ENCODE results near the gene RELN.

Gene RELN

DNA sequence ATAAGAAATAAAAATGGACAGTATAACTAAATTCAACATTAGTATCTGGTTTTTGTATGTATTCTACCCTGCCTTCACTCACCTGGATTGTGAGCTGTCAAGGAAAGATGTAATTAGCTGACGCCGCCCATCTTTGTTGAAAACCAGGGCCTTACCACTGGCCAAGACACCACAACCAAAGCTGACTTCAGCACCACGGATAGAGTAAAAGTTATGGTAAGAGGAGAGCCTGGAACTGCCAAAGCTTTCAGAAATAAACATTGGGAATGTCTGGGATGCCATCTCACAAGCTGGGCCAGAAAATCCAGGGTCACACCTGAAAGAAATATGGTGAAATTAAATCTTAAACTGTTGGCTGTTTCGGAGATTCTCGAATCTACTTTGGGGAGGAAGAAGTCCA lies 353.3 kb downstream of the RELN start:
- CTCF ChIA-PET, result no interaction called here
- TF ChIP-seq, protein P1, sequence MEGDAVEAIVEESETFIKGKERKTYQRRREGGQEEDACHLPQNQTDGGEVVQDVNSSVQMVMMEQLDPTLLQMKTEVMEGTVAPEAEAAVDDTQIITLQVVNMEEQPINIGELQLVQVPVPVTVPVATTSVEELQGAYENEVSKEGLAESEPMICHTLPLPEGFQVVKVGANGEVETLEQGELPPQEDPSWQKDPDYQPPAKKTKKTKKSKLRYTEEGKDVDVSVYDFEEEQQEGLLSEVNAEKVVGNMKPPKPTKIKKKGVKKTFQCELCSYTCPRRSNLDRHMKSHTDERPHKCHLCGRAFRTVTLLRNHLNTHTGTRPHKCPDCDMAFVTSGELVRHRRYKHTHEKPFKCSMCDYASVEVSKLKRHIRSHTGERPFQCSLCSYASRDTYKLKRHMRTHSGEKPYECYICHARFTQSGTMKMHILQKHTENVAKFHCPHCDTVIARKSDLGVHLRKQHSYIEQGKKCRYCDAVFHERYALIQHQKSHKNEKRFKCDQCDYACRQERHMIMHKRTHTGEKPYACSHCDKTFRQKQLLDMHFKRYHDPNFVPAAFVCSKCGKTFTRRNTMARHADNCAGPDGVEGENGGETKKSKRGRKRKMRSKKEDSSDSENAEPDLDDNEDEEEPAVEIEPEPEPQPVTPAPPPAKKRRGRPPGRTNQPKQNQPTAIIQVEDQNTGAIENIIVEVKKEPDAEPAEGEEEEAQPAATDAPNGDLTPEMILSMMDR (IDR thresholded peaks at IDR 0.05; ENCODE audit: control extremely low read depth, extremely low read depth, low read depth, missing control alignments), result no peak
- no peak for DNase-seq (ENCODE audit: extremely low spot score)
- POLR2A ChIA-PET, result no interaction called here

- TF ChIP-seq, protein P1 (IDR thresholded peaks at IDR 0.05; ENCODE audit: control extremely low read depth, extremely low read depth, low read depth, missing control alignments), result no peak
- POLR2A ChIA-PET, result no interaction called here
- CTCF ChIA-PET, result interaction anchor here (1.4 kb wide), 1 partner anchor 9 kb away, joined by 8 read pairs; no protein-coding TSS in a partner anchor
- no peak for DNase-seq (ENCODE audit: extremely low spot score)
Observed at GRCh38 chr7:103632972-103633371, 356.5 kb downstream of the RELN start.

DNA sequence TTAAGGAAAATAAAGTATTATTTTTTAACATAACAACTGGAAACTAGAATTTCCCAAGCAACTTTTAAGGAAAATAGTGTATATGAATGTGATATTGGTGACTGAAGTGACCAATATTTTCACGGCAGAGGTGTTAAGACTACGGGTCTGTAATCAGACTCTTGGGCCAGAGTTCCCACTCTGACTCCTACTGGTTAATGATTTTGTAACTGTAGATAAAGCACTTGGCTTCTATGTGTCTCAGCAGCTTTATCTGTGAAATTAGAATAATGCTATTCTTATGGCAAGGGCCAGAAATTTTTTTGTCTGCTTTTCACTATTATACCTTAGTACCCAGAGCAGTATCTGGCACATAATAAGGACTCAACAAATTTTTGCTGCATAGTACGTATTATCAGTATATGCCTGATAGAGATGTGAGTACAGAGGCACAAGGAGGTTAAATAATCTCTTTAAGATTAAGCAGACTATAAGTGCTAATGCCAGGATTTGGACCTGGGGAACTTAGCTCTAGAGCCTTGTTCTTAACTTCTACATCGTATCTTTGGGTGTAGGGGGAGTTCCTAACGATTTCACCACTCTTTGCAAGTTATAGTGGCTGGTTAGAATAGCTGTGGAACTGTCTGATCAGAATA lies 357.3 kb downstream of the RELN start:
- no peak for DNase-seq (ENCODE audit: extremely low spot score)
- CTCF ChIA-PET, result no interaction called here
- POLR2A ChIA-PET, result no interaction called here
- TF ChIP-seq, protein P1 (IDR thresholded peaks at IDR 0.05; ENCODE audit: control extremely low read depth, extremely low read depth, low read depth, missing control alignments), result no peak

DNA sequence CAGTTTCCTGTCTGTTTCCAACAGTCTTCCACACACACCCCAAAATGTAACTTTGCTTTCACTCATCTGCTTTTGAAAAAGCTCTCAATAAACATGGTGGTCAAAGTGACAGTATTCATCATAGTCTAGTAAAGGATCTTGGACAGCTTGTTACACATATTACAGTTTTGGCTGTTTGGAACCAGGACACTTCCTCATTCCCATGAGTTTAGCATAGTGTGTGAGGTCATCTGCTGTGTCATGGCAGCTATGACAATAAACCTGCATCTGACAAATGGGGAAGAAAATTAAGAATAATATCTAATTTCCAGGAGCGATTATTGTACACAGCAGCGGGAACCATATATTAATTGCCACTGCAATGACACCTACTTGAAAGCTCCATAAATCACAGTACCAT lies 359.1 kb downstream of the RELN start:
- CTCF ChIA-PET, result interaction anchor here (1.4 kb wide), 1 partner anchor 15 kb away, joined by 3 read pairs; no protein-coding TSS in a partner anchor
- POLR2A ChIA-PET, result no interaction called here
- no peak for DNase-seq (ENCODE audit: extremely low spot score)
- TF ChIP-seq, protein P1 (IDR thresholded peaks at IDR 0.05; ENCODE audit: control extremely low read depth, extremely low read depth, low read depth, missing control alignments), result no peak

- ChIA-PET POLR2A (no interaction called here), CTCF (no interaction called here)
- TF ChIP-seq, protein P1 (IDR thresholded peaks at IDR 0.05; ENCODE audit: control extremely low read depth, extremely low read depth, low read depth, missing control alignments), result no peak
- no peak for DNase-seq (ENCODE audit: extremely low spot score)
Observed at GRCh38 chr7:103628742-103629141, 360.7 kb downstream of the RELN start.

- TF ChIP-seq, protein P1 (IDR thresholded peaks at IDR 0.05; ENCODE audit: control extremely low read depth, extremely low read depth, low read depth, missing control alignments), result no peak
- ChIA-PET POLR2A (no interaction called here), CTCF (no interaction called here)
- no peak for DNase-seq (ENCODE audit: extremely low spot score)
Observed at GRCh38 chr7:103626776-103627175, 362.7 kb downstream of the RELN start.
